Umbilical cord (tissue), 2 donors: ENCODE measurements around the gene MIGA1. TPM values are rescaled to one million over a fixed set of nuclear protein-coding genes. Genes with fewer than 3 reads are reported as not detected.
"Not testable (repeated sequence)": the region's sequence is repeated elsewhere in the genome, so short reads cannot be mapped to it uniquely, and the experiment has no call there.

Source experiments
- DNase-seq: peaks from one replicate; pipeline ENCODE4 v3.0.0-alpha.2; 2015; ENCODE audit warnings: low spot score
- total RNA-seq: library from RNA; depleted of rRNA; stranded (reverse); fragments of >200 nt; gene quantifications from one replicate; pipeline ENCODE4 v1.2.3, GENCODE V29; 2014; ENCODE audit warnings: low replicate concordance; ENCODE audit not compliant: insufficient read depth

MIGA1 gene
- total RNA-seq, 1 donor from 2014 or later, result 26.0 TPM

- no peak for DNase-seq
Measured at GRCh38 chr1:77906019-77906545, 126.6 kb downstream of the MIGA1 start.

DNA sequence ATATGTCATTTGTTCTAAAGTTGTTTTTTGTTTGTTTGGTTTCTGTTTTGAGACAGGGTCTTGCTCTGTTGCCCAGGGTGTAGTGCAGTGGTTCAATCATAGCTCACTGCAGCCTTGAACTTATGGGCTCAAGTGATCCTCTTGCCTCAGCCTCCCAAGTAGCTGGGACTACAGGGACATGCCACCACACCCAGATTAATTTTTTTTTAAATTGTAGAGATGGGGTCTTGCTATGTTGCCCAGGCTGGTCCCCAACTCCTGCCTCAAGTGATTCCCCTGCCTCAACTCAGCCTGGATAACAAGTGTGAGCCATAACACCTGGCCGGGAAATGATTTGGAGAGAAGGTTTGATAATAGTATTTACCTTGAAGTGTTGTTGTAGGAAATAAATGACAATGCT, 127.2 kb downstream of the MIGA1 start:
- DNase-seq, result no peak

DNA sequence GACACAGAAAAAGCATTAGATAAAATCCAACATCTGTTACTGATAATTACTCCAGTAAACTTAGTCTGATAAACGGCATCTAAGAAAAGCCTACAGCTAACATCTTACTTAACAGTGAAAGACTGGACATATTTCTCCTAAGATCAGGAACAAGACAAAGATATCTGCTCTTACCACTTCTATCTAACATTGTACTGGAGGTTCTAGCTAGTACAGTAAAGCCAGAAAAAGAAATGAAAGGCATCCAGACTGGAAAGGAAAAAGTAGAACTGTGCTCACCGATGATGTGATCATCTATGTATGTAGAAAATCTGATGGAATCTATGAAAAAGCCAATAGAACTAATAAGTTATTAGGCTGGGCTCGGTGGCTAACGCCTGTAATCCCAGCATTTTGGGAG, 130.7 kb downstream of the MIGA1 start:
- DNase-seq, result peak; percentile 61

- DNase-seq, result not testable (repeated sequence)
Measured at GRCh38 chr1:77918918-77919317, 139.5 kb downstream of the MIGA1 start.

DNA sequence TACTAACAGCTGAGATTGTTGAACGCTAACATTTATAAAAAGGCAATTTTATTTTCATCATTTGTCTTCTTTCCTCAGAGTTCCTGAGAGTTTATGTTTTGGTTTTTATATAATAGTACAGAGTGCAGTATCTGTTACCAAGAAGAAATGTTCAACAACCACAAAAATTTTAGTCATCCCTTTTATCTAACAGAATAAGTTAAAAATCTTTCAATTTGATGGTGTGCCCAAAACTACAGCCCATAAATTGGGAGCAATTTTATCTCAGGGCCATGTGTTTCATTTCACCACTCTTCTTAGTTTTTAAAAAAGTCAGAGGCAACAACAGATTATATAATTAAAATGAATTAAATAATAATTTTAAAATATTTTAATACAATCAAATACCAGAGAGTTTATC, 146.1 kb downstream of the MIGA1 start:
- DNase-seq, result peak; percentile 80

GRCh38 chr1:77925956-77926355, 146.5 kb downstream of the MIGA1 start:
- peak; percentile 68 for DNase-seq

GRCh38 chr1:77926561-77927357, 147.3 kb downstream of the MIGA1 start:
- peak; percentile 18 for DNase-seq

GRCh38 chr1:77927414-77927813, 148.0 kb downstream of the MIGA1 start:
- no peak for DNase-seq

Other genes with a start within 250 kb of the MIGA1 start
- 145 TPM for gene ZZZ3, start 97.0 kb upstream of the MIGA1 start, total RNA-seq
- gene USP33, start 19.8 kb upstream of the MIGA1 start, total RNA-seq, result 76.1 TPM
- 76.1 TPM for gene NEXN, start 109.0 kb downstream of the MIGA1 start, total RNA-seq
- gene FUBP1, start 199.4 kb downstream of the MIGA1 start, total RNA-seq, result 126 TPM
- gene DNAJB4, start 225.3 kb downstream of the MIGA1 start, total RNA-seq, result 124 TPM